ENCODE results near the gene PHF21B.

Gene PHF21B

GRCh38 chr22:44942979-44943700, 66.7 kb downstream of the PHF21B start:
- DNase-seq (ENCODE audit: low spot score in 2 of 2) (no peak), ATAC-seq (no peak)
- Mint-ChIP-seq H3K9me3 (no peaks in the 10 kb centered on the region), H3K4me1 (no peaks in the 10 kb centered on the region), H3K36me3 (no peaks in the 10 kb centered on the region), H3K27ac (no peak overlapping the region), H3K4me3 (no peak overlapping the region)

GRCh38 chr22:44942056-44942455, 67.7 kb downstream of the PHF21B start:
- ATAC-seq = no peak
- no peak overlapping the region for H3K27ac Mint-ChIP-seq

GRCh38 chr22:44941207-44941606, 68.6 kb downstream of the PHF21B start:
- Mint-ChIP-seq H3K4me3 (no peak overlapping the region), H3K4me1 (no peaks in the 10 kb centered on the region), H3K9me3 (no peaks in the 10 kb centered on the region), H3K36me3 (no peaks in the 10 kb centered on the region), H3K27ac (no peak overlapping the region)
- ATAC-seq = no peak
- no peak for DNase-seq (ENCODE audit: low spot score in 2 of 2)

More at GRCh38 chr22:44942056-44942455, 67.7 kb downstream of the PHF21B start:
- no peaks in the 10 kb centered on the region for H3K36me3 Mint-ChIP-seq
- no peak overlapping the region for H3K4me3 Mint-ChIP-seq
- H3K9me3 Mint-ChIP-seq = no peaks in the 10 kb centered on the region
- H3K4me1 Mint-ChIP-seq = no peaks in the 10 kb centered on the region
- DNase-seq (ENCODE audit: low spot score in 2 of 2) = no peak

GRCh38 chr22:44940130-44940529, 69.7 kb downstream of the PHF21B start:
- Mint-ChIP-seq H3K4me3 (no peak overlapping the region), H3K27ac (no peak overlapping the region), H3K9me3 (no peaks in the 10 kb centered on the region), H3K4me1 (no peaks in the 10 kb centered on the region), H3K36me3 (no peaks in the 10 kb centered on the region)
- DNase-seq (ENCODE audit: low spot score in 2 of 2) (no peak), ATAC-seq (no peak)

GRCh38 chr22:44939451-44939850, 70.4 kb downstream of the PHF21B start:
- no peak for ATAC-seq
- H3K9me3 Mint-ChIP-seq = no peaks in the 10 kb centered on the region
- H3K4me3 Mint-ChIP-seq = no peak overlapping the region

GRCh38 chr22:44938886-44939285, 70.9 kb downstream of the PHF21B start:
- Mint-ChIP-seq H3K27ac (no peak overlapping the region), H3K36me3 (no peaks in the 10 kb centered on the region), H3K4me1 (no peaks in the 10 kb centered on the region), H3K9me3 (no peaks in the 10 kb centered on the region), H3K4me3 (no peak overlapping the region)
- ATAC-seq = no peak
- DNase-seq (ENCODE audit: low spot score in 2 of 2) = no peak

More at GRCh38 chr22:44939451-44939850, 70.4 kb downstream of the PHF21B start:
- no peak for DNase-seq (ENCODE audit: low spot score in 2 of 2)
- no peak overlapping the region for H3K27ac Mint-ChIP-seq
- H3K36me3 Mint-ChIP-seq = no peaks in the 10 kb centered on the region
- no peaks in the 10 kb centered on the region for H3K4me1 Mint-ChIP-seq

- H3K4me1 Mint-ChIP-seq = no peaks in the 10 kb centered on the region
- no peak for ATAC-seq
- no peak overlapping the region for H3K27ac Mint-ChIP-seq
Measured at GRCh38 chr22:44937216-44937615, 72.6 kb downstream of the PHF21B start.

GRCh38 chr22:44936201-44936600, 73.6 kb downstream of the PHF21B start:
- no peaks in the 10 kb centered on the region for H3K36me3 Mint-ChIP-seq
- no peaks in the 10 kb centered on the region for H3K9me3 Mint-ChIP-seq
- ATAC-seq = no peak

More at GRCh38 chr22:44937216-44937615, 72.6 kb downstream of the PHF21B start:
- Mint-ChIP-seq H3K4me3 (no peak overlapping the region), H3K36me3 (no peaks in the 10 kb centered on the region), H3K9me3 (no peaks in the 10 kb centered on the region)
- no peak for DNase-seq (ENCODE audit: low spot score in 2 of 2)

GRCh38 chr22:44935724-44936123, 74.1 kb downstream of the PHF21B start:
- H3K27ac Mint-ChIP-seq = no peak overlapping the region
- H3K36me3 Mint-ChIP-seq = no peaks in the 10 kb centered on the region
- H3K9me3 Mint-ChIP-seq = no peaks in the 10 kb centered on the region
- H3K4me1 Mint-ChIP-seq = no peaks in the 10 kb centered on the region
- no peak overlapping the region for H3K4me3 Mint-ChIP-seq
- ATAC-seq = no peak
- DNase-seq (ENCODE audit: low spot score in 2 of 2) = no peak

More at GRCh38 chr22:44936201-44936600, 73.6 kb downstream of the PHF21B start:
- Mint-ChIP-seq H3K27ac (no peak overlapping the region), H3K4me1 (no peaks in the 10 kb centered on the region), H3K4me3 (no peak overlapping the region)
- DNase-seq (ENCODE audit: low spot score in 2 of 2) = no peak

GRCh38 chr22:44934454-44934735, 75.4 kb downstream of the PHF21B start:
- Mint-ChIP-seq H3K36me3 (no peaks in the 10 kb centered on the region), H3K4me1 (no peaks in the 10 kb centered on the region), H3K4me3 (no peak overlapping the region), H3K9me3 (no peaks in the 10 kb centered on the region), H3K27ac (no peak overlapping the region)
- ATAC-seq (no peak), DNase-seq (ENCODE audit: low spot score in 2 of 2) (no peak)

- Mint-ChIP-seq H3K27ac (no peak overlapping the region), H3K36me3 (no peaks in the 10 kb centered on the region), H3K4me1 (no peaks in the 10 kb centered on the region), H3K4me3 (no peak overlapping the region), H3K9me3 (no peaks in the 10 kb centered on the region)
- DNase-seq (ENCODE audit: low spot score in 2 of 2) (no peak), ATAC-seq (no peak)
Measured at GRCh38 chr22:44933666-44934453, 75.9 kb downstream of the PHF21B start.

- Mint-ChIP-seq H3K4me1 (no peaks in the 10 kb centered on the region), H3K9me3 (no peaks in the 10 kb centered on the region), H3K36me3 (no peaks in the 10 kb centered on the region), H3K4me3 (no peak overlapping the region), H3K27ac (no peak overlapping the region)
- ATAC-seq (no peak), DNase-seq (ENCODE audit: low spot score in 2 of 2) (no peak)
Measured at GRCh38 chr22:44932493-44932892, 77.3 kb downstream of the PHF21B start.

- no peaks in the 10 kb centered on the region for H3K9me3 Mint-ChIP-seq
- H3K36me3 Mint-ChIP-seq = no peaks in the 10 kb centered on the region
- no peak overlapping the region for H3K27ac Mint-ChIP-seq
- no peak overlapping the region for H3K4me3 Mint-ChIP-seq
- H3K4me1 Mint-ChIP-seq = no peaks in the 10 kb centered on the region
- DNase-seq (ENCODE audit: low spot score in 2 of 2) = no peak
- no peak for ATAC-seq
Measured at GRCh38 chr22:44931766-44932165, 78.0 kb downstream of the PHF21B start.

GRCh38 chr22:44931077-44931540, 78.7 kb downstream of the PHF21B start:
- H3K9me3 Mint-ChIP-seq = no peaks in the 10 kb centered on the region
- ATAC-seq = no peak
- no peaks in the 10 kb centered on the region for H3K4me1 Mint-ChIP-seq
- no peak overlapping the region for H3K27ac Mint-ChIP-seq
- H3K4me3 Mint-ChIP-seq = no peak overlapping the region
- no peak for DNase-seq (ENCODE audit: low spot score in 2 of 2)
- no peaks in the 10 kb centered on the region for H3K36me3 Mint-ChIP-seq

GRCh38 chr22:44930711-44931035, 79.1 kb downstream of the PHF21B start:
- no peak overlapping the region for H3K4me3 Mint-ChIP-seq

GRCh38 chr22:44930016-44930710, 79.6 kb downstream of the PHF21B start:
- H3K9me3 Mint-ChIP-seq = no peaks in the 10 kb centered on the region
- ATAC-seq = no peak
- peaks cover 6% of the 10 kb centered on the region for H3K4me1 Mint-ChIP-seq
- no peak overlapping the region for H3K27ac Mint-ChIP-seq
- DNase-seq (ENCODE audit: low spot score in 2 of 2) = no peak
- H3K4me3 Mint-ChIP-seq = no peak overlapping the region
- no peaks in the 10 kb centered on the region for H3K36me3 Mint-ChIP-seq

More at GRCh38 chr22:44930711-44931035, 79.1 kb downstream of the PHF21B start:
- Mint-ChIP-seq H3K27ac (no peak overlapping the region), H3K9me3 (no peaks in the 10 kb centered on the region), H3K4me1 (peaks cover under 1% of the 10 kb centered on the region), H3K36me3 (no peaks in the 10 kb centered on the region)
- ATAC-seq = no peak
- no peak for DNase-seq (ENCODE audit: low spot score in 2 of 2)
